C4-2B (cell line): ENCODE results near the gene CYTH1.

Experiments
- H3K27ac ChIP-seq: fragments of 450-650 bp; 2 replicates; pipeline ENCODE4 v1.5.1; 2017
- ZFX ChIP-seq: fragments of 450-650 bp; IDR thresholded peaks from 2 replicates; pipeline ENCODE4 v1.6.1; 2017
- TF ChIP-seq, protein P1 (sequence below): fragments of 450-650 bp; conservative IDR thresholded peaks from 2 replicates; pipeline ENCODE4 v1.5.1; 2017; ENCODE audit warnings: mild to moderate bottlenecking

CYTH1 gene

DNA sequence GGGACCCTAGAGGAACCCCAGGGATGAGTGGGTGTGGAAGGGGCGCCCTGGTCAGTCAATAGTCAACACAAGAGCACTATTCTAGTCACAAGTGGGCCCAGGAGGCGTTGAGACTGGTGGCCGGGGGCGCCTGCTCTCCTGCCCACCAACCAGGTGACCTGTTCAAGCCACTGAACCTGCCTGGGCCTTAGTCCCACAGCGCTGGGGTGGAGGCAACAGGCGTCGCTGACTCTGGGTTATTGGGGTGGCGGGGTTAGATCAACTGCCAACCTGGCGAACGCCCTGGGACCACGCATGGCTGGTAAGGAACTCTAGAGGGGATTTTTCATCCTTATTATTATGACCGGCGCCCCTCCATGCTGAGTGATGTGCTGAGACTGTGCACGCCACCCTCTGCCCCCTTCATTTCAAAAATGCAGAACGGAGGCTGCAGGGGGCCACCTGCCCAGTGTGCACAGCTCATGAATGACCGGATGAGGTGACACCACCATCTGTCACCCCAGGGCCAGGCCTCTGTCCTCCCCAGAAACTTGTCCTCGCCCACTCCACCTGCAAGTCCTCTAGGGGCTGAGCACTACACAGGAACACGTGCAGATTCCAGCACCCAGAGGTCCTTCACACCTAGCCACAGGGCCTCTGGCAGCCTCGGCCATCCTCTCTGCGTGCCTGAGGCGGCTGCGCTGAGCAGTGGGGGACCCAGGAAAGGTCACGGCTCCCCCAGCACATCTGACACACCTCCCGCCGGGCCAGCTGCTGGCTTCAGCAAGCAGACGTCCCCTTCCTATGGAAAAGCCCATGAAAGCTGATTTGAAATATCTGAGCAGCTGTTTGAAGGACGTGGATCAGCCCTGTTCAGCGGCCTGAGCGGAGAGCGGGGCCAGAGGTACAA, 153.3 kb downstream of the CYTH1 start:
- no peak overlapping the region for H3K27ac ChIP-seq
- no peak for TF ChIP-seq ZFX
- TF ChIP-seq, protein P1, sequence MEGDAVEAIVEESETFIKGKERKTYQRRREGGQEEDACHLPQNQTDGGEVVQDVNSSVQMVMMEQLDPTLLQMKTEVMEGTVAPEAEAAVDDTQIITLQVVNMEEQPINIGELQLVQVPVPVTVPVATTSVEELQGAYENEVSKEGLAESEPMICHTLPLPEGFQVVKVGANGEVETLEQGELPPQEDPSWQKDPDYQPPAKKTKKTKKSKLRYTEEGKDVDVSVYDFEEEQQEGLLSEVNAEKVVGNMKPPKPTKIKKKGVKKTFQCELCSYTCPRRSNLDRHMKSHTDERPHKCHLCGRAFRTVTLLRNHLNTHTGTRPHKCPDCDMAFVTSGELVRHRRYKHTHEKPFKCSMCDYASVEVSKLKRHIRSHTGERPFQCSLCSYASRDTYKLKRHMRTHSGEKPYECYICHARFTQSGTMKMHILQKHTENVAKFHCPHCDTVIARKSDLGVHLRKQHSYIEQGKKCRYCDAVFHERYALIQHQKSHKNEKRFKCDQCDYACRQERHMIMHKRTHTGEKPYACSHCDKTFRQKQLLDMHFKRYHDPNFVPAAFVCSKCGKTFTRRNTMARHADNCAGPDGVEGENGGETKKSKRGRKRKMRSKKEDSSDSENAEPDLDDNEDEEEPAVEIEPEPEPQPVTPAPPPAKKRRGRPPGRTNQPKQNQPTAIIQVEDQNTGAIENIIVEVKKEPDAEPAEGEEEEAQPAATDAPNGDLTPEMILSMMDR, result no peak

GRCh38 chr17:78624324-78625151, 157.5 kb downstream of the CYTH1 start:
- H3K27ac ChIP-seq, result no peak overlapping the region
- TF ChIP-seq, protein P1, result no peak
- TF ChIP-seq ZFX, result no peak
